Measurements from ENCODE around the gene BPIFB3.
A peak's percentile ranks its signal among the peaks of the same experiment; 100 is the strongest.

GRCh38 chr20:33005132-33005566, 48.6 kb upstream of the BPIFB3 start:
- TF ChIP-seq CTCF (IDR thresholded peaks at IDR 0.05) (peak; percentile 77), EZH2 (IDR thresholded peaks at IDR 0.05) (no peak), EZH2phosphoT487 (IDR thresholded peaks at IDR 0.05) (no peak)

Data from neural progenitor cell (in vitro differentiated cells).